Breast epithelium (tissue), 4 donors: ENCODE measurements around the gene EFNA5. TPM values are rescaled to one million over a fixed set of nuclear protein-coding genes. Genes with fewer than 3 reads are reported as not detected.

Source experiments
- DNase-seq, 2 donors: peaks; one replicate each; pipeline ENCODE4 v3.0.0-alpha.2; 2019; ENCODE audit warnings: low spot score in 2 of 2
- H3K27ac ChIP-seq, 2 donors: fragments of 200-600 bp; sonication (generic) in 1 of 2; one replicate each; pipeline ENCODE4 v1.5.1; 2016 to 2019; ENCODE audit warnings: mild to moderate bottlenecking in 1 of 2
- H3K27me3 ChIP-seq, 2 donors: fragments of 200-600 bp; sonication (generic) in 1 of 2; one replicate each; pipeline versions ENCODE4 v1.5.1 to v1.6.0; 2017 to 2019; ENCODE audit warnings: control low read depth in 1 of 2, mild to moderate bottlenecking in 1 of 2
- H3K36me3 ChIP-seq: fragments of 200-600 bp; one replicate; pipeline ENCODE4 v1.5.1; 2019
- H3K4me1 ChIP-seq, 2 donors: fragments of 200-600 bp; sonication (generic); one replicate each; pipeline ENCODE4 v1.5.1; 2016 to 2019; ENCODE audit warnings: control low read depth in 1 of 2
- H3K4me3 ChIP-seq, 3 donors: fragments of 200-600 bp; sonication (generic); 1 replicate in 2 of 3; 2 replicates in 1 of 3; pipeline ENCODE4 v1.5.1; 2016 to 2019; ENCODE audit warnings: mild to moderate bottlenecking in 3 of 3, moderate library complexity in 2 of 3
- H3K9me3 ChIP-seq, 2 donors: fragments of 200-600 bp; sonication (generic) in 1 of 2; one replicate each; pipeline ENCODE4 v1.5.1; 2016 to 2019; ENCODE audit warnings: control low read depth in 1 of 2
- CTCF ChIP-seq, 3 donors: fragments of 450-650 bp; IDR thresholded peaks; one replicate each; pipeline ENCODE4 v1.5.1; 2016 to 2017; ENCODE audit warnings: antibody characterized with exemption in 3 of 3, mild to moderate bottlenecking in 3 of 3, moderate library complexity in 3 of 3
- POLR2A ChIP-seq: fragments of 450-650 bp; IDR thresholded peaks from one replicate; pipeline ENCODE4 v1.6.1; 2016; ENCODE audit warnings: antibody characterized with exemption, mild to moderate bottlenecking, moderate library complexity
- POLR2AphosphoS5 ChIP-seq, 3 donors: sonication (generic); formaldehyde crosslinking; IDR thresholded peaks; one replicate each; pipeline ENCODE4 v1.6.1; 2017; ENCODE audit warnings: antibody characterized with exemption in 3 of 3
- intact Hi-C: fragments of 100-400 bp; cut with DNase I; formaldehyde crosslinking; loops from one replicate; pipeline ENCODE4 v1.15.1; 2023; ENCODE audit warnings: low total_unique reads
- total RNA-seq, 3 donors: library from RNA; depleted of rRNA; stranded (reverse); fragments of >200 nt; gene quantifications; one replicate each; pipeline ENCODE4 v1.1.0, GENCODE V29; 2016

Gene EFNA5
- total RNA-seq, 3 donors from 2014 or later, result 12.1 to 34.2 (median 12.3) TPM

GRCh38 chr5:107508097-107508496, 162.6 kb downstream of the EFNA5 start:
- H3K9me3 ChIP-seq, result no peaks in the 10 kb centered on the region
- no peak overlapping the region for H3K27ac ChIP-seq
- H3K36me3 ChIP-seq, result no peaks in the 10 kb centered on the region
- TF ChIP-seq CTCF (IDR thresholded peaks at IDR 0.05) (no peak), POLR2A (no peak), POLR2AphosphoS5 (IDR thresholded peaks at IDR 0.05) (no peak)
- intact Hi-C loops, result no loop called here
- DNase-seq, result no peak
- no peaks in the 10 kb centered on the region for H3K4me1 ChIP-seq
- H3K27me3 ChIP-seq, result no peaks in the 10 kb centered on the region
- no peak overlapping the region for H3K4me3 ChIP-seq

- H3K36me3 ChIP-seq, result no peaks in the 10 kb centered on the region
- DNase-seq, result no peak
- intact Hi-C loops, result no loop called here
- no peaks in the 10 kb centered on the region for H3K4me1 ChIP-seq
- no peak overlapping the region for H3K27ac ChIP-seq
- H3K9me3 ChIP-seq, result no peaks in the 10 kb centered on the region
- H3K4me3 ChIP-seq, result no peak overlapping the region
- H3K27me3 ChIP-seq, result no peaks in the 10 kb centered on the region
- no peak for TF ChIP-seq POLR2A
Observed at GRCh38 chr5:107505763-107506534, 164.8 kb downstream of the EFNA5 start.

GRCh38 chr5:107504424-107504823, 166.3 kb downstream of the EFNA5 start:
- DNase-seq, result no peak
- H3K4me1 ChIP-seq, result no peaks in the 10 kb centered on the region
- H3K9me3 ChIP-seq, result no peaks in the 10 kb centered on the region
- no peaks in the 10 kb centered on the region for H3K36me3 ChIP-seq
- no peak overlapping the region for H3K27ac ChIP-seq
- H3K27me3 ChIP-seq, result no peaks in the 10 kb centered on the region
- no peak for TF ChIP-seq POLR2AphosphoS5 (IDR thresholded peaks at IDR 0.05)
- TF ChIP-seq CTCF (IDR thresholded peaks at IDR 0.05), result no peak
- no peak for TF ChIP-seq POLR2A
- H3K4me3 ChIP-seq, result no peak overlapping the region
- intact Hi-C loops, result no loop called here

- TF ChIP-seq CTCF (IDR thresholded peaks at IDR 0.05) (no peak), POLR2AphosphoS5 (IDR thresholded peaks at IDR 0.05) (no peak), POLR2A (no peak)
- Histone ChIP-seq H3K4me1 (no peaks in the 10 kb centered on the region), H3K4me3 (no peak overlapping the region), H3K36me3 (no peaks in the 10 kb centered on the region), H3K27me3 (no peaks in the 10 kb centered on the region), H3K27ac (no peak overlapping the region), H3K9me3 (no peaks in the 10 kb centered on the region)
- intact Hi-C loops, result no loop called here
- DNase-seq, result no peak
Observed at GRCh38 chr5:107502676-107503060, 168.1 kb downstream of the EFNA5 start.

- Histone ChIP-seq H3K27me3 (no peaks in the 10 kb centered on the region), H3K4me1 (no peaks in the 10 kb centered on the region), H3K27ac (no peak overlapping the region), H3K9me3 (no peaks in the 10 kb centered on the region), H3K4me3 (no peak overlapping the region), H3K36me3 (no peaks in the 10 kb centered on the region)
- no peak for DNase-seq
- intact Hi-C loops, result no loop called here
- TF ChIP-seq POLR2AphosphoS5 (IDR thresholded peaks at IDR 0.05) (no peak), CTCF (IDR thresholded peaks at IDR 0.05) (no peak), POLR2A (no peak)
Observed at GRCh38 chr5:107501965-107502675, 168.6 kb downstream of the EFNA5 start.
